HG03354 (cell line): ENCODE measurements around the gene PLA2G4A.

ENCODE experiments used
- ATAC-seq: cut with Tn5 transposase; IDR thresholded peaks from one replicate; pipeline ENCODE4 v1.9.1; 2021; ENCODE audit warnings: mild to moderate bottlenecking; ENCODE audit not compliant: unreplicated experiment, poor library complexity, severe bottlenecking

PLA2G4A gene

DNA sequence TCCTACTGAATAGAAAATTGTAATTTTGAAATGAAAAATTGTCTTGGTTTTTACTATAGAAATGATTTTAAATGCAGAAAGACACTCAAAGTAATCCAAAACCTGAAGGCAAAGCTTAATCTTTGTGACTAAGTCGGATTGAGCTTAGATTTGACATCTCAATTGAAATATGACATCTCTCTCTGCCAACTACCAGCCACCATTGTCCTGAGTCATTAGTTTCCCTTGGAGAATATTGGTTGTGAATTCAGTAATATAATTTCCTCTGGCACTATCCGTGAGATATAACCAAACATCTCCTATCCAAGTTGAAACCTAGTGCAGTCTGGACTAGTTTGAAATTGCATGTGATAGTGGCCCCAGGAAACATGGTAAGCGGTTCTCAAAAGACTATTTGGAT is 37.1 kb downstream of the PLA2G4A start:
- no peak for ATAC-seq

DNA sequence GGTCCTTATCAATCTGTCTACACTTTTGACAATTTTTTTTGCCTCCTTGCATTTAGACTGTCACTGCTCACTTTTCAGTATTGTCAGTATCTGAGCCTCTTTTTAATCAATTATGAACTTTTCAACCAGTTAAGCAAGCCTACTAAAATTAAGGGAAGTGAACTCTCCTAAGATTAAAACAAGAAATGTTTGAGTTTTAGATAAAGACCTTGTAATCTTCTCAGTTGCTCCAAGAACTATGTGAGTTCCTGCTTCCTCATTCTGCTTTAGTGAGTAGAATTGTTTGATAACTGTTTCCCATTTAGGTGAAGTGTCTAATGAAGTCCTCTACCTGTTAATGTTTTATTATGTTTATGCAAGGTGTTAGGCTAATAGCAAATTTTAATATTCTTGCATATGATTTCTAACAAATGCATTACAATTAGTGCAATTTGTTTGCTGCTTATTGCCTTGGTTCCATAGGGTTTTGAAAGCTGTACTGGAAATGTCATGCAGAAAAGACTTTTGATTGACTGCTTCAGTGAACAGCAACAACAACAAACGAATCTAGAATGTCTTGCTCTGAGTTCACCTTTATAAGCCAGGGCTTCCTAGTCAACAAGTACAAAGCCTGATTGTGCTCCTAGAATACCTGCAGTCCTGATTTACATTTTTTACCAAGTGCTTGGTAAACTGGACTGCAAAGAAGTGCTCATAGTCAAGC is 40.9 kb downstream of the PLA2G4A start:
- no peak for ATAC-seq

DNA sequence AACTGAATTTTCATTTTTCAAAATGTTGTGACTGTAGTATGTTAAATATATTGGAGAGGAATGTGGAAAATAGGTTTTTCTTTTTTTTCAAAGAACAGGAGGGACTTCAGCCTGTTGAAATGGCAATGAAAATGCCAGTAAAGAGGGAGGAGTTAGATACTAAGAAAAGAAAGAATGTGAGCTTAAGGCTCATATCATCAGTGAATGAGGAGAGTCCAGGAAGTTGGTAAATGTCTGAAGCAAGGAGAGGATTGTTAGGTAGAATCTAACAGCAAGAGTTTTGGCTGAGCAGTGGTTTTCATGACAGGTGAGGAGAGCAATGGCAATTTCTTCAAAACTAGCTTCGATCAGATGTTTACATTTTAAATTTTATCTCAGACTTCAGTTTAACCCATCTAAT is 43.0 kb downstream of the PLA2G4A start:
- no peak for ATAC-seq

DNA sequence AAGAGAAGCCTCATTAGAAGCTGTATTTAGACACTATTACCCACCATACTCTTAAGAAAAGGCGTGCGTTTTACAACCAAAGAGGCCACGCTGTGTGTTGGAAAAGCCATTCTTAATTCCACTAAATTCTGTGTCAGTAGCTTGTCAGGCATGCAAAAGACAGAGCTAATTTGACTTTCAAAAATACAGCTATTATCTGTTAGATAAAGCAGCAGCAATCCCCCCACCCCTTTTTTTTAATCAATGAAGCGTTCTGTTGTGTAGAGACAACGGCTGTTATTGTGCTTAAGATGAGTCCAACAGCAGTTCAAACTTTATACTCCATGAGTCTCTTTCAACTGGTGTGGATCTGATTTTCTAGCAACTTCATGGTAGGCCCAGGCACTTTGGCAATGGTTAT is 43.5 kb downstream of the PLA2G4A start:
- ATAC-seq: no peak

DNA sequence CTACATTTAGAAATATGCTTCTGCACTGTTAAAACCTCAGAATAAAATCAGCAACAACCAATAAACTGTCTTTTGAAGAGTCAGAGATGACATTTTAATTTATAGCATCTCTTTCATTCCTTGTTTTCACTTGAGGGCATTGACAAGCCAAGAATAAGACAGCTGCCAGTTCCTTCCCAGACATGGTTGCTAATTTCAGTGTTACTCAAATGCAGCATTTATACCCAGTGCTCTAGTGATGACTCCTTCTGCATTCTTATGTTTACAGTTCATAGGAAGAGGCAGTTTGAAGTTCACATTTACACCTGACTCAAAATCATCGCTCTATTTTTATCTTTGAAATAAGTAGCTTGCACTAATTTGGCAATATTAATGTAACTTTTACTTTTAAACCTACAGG is 44.9 kb downstream of the PLA2G4A start:
- ATAC-seq: no peak

DNA sequence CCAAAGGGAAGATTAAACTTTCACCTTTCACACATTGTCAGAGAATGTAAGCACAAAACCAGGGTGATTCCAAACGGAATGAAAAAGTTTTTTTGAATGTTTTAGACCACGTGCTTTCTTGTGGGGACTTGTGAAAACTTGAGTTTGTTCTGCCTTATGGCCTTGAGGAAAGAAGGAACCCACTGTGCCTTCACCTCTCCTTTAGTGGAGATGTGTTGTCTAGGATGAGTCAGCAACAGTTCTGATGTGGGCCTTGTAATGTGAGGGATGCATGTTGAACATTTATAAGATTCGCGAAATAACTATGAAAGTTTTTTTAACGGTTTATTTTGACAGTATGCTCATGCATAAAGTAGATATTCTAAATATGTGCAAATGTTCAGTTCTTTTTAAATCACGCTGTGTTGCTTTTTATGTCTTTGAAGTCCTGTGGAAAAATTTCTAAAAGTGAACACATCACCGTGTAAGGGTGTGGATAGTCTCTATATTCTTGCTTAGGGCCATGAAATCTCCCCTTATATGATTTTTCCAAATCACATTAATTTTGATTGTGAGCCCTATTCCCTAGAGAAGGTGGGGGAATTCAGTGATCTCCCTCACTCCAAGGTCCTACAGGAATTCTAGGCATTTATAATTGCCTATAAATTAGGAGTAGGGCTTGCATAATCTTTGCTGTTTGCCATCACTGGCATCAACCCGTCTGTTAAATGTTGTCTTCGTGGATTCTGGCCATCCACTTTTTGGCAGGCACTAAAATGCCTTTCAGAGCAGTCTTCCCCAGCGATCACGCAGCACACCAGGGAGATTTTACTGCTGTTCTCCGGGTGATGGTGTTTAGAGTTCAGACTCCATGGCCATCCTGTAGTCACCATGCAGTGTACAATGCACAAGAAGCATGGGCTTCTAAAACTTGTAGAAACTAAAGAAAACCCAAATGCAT is 47.4 kb downstream of the PLA2G4A start:
- ATAC-seq: no peak

DNA sequence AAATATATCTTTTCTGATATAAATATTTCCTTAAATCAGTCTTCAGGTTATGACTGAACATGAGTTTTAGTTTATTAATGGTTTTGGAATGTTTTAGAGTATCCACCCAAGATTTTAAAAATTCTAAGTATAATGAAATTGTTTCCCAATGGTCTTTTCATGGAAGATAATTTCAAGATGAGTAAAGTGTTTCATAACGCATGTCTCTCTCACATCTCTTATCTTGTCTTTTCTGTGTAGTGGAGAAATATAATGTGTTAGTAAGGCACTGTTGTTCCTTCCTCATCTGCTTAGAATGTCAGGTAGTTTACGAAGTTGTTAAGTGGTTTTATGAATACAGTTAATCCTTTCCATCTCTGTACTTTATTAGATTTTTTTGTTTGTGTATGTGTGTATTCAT is 49.6 kb downstream of the PLA2G4A start:
- no peak for ATAC-seq

DNA sequence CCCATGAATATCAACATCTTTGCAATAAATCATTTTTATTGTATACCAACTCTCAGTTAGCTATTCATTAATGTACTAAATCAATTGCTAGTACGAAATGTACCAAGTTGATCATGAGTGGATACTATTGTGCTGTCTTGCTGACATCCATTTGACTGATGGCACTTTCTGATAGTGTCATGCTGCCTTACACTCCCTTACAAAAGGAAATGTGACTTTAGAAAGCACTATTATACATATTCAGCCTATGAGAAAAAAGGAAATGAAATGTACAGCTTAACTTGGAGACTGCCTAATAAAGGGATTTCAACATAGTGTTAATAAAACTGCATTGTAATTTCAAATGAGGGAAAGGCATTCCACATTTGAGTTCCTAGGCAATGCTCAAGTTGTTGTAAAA is 52.2 kb downstream of the PLA2G4A start:
- ATAC-seq: no peak

DNA sequence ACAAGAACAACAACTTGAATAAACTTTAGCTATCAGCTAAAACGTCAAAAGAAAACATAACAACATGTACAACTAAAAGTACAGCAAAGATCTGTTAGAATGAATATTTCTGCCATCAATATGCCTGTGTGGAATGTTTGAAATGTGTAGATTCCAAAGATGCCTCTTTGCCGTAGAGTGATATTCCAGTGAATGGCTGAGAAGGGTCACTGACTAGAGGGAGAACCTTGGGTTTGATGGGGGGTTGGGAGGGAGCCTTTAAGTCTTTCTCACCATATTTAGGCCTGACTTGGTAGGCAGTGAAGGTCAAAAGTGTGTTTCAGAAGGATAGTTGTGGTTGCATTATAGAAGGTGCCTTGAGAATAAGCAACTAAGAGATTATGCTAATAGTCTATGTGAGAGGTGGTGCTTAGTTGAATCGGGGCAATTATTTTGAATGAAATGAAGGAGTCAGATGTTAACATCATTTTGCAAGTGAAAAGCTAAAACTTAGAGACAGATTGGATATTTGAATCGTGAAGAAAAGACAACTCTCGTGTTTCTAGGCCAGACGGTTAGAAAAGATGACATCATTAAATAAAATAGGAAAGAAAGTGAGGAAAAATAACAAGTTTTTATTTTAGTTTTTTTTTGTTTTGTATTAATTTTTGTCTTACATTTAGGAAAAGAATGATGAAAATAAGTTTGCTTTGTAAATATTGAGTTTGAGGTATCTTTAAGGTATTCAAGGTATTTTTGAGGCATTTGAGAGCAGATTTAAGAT is 53.8 kb downstream of the PLA2G4A start:
- ATAC-seq: no peak

DNA sequence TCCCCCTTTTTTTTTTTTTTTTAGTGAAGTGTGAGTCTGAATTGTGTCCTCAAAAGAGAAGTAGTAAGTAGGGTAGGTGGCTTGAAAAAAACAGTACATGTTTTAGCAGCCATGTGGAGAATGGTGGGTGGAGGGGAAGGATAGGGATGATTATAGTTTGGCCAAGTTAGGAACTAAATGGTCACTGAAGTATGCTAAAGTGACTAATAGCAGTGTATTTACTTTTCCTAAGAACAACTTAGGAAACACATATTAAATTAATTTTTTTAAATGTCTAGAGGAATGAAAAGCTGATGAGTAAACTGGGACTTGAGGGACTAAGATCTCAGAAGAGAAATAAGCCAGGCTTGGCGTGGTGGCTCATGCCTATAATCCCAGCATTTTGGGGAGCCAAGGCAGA is 55.5 kb downstream of the PLA2G4A start:
- no peak for ATAC-seq

DNA sequence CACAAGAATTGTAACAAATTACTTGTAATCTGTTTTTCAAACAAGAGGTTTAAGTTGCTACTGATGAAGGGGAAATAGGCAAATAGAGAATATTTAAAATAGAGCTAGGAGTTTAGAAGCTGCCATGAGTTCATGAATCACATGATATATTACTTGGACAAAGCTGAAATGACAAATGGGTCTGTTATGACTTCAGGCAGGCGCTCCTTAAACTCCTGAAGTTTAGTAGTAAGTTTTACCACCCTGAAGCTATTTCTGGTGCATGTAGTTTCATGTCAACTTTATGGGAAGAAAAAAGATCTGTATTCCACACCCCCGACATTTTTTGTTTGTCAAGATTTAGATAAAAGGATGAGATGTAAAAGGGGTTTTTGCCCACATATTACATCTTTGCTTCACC is 58.5 kb downstream of the PLA2G4A start:
- no peak for ATAC-seq

DNA sequence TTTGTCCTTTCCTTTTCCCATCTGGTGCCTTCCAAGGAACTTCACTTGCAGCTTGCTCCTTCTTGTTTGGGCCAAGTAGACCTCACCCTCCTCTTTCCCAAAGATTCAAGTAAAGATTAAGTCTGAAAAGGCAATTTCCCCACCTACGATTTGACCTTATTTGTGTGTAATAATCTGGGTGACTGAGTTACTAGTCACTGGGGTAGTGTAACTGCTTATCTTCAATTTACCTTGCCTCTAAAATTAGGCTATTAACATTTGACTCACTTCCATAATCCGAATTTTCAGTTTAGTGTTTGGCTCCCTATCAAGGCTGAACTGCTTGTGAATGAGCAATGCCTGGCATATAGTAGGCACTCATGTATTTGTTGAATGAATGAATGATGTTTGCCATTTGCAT is 59.6 kb downstream of the PLA2G4A start:
- ATAC-seq: no peak

DNA sequence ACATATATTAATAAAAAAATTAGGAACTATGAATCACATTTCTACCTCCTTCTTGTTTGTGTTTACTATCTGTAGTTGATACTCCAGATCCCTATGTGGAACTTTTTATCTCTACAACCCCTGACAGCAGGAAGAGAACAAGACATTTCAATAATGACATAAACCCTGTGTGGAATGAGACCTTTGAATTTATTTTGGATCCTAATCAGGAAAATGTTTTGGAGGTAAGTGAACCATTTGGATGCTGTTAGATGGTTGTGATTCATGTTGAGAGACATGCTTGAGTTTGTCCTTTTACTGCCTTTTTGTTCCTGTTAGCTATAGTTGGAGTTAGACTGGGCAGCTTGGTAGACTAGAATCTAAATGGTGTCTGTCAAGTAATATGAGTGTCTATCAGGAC is 64.2 kb downstream of the PLA2G4A start:
- no peak for ATAC-seq

DNA sequence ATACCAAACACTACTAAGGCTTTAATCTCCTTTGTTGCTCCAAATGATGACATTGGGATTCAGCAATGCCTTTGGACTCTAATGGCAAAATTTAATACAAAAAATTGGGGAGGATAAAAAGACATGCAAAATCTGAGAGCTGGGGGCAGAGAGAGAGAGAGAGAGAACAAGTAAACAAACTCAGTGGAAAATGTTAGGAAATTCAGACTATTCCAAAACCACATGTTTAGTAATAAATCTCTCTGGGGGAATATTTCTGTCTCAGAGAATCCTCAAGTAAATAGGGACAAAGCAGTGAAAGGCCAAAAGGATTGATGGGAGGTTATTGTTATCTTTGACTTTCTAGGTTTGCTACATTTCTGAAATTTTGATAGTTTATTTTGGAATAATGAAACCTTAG is 65.7 kb downstream of the PLA2G4A start:
- no peak for ATAC-seq

DNA sequence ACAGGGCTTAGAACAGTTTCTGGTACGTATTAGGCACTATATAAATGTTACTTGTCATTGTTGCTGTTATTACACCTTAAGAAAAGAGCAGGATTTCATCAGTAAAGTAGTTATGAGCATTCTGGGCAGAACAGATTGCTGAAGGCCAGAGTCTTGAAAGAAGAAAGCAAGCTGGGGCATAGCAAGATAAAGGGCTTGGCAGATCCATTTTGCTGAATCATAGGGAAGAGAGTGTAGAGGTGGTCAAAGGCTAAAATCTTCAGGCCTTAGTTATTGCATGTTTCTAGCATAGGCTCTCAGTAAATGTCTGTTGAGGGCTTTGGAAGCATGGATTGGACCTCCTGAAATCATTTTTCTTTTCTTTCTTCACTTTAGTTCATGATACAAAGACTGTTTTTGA is 67.5 kb downstream of the PLA2G4A start:
- no peak for ATAC-seq

DNA sequence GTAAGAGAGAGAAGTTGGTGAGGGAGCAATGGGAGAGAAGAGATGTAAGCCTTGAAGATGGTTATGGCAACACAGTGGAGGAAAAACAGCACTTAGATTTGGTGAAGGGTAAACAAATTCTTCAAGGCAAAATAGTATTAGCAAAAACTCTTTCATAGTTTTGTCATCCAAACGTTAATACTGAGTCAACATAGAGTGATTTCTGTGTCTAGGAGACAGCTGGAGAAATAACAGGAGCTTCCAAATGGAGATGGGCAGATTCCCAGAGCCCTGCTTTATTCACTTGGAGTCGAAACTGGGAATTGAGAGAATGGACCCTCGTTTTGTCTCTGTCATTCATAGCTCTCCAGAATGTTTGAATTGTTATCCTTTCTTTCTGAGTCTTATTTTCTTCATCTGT is 68.3 kb downstream of the PLA2G4A start:
- no peak for ATAC-seq

DNA sequence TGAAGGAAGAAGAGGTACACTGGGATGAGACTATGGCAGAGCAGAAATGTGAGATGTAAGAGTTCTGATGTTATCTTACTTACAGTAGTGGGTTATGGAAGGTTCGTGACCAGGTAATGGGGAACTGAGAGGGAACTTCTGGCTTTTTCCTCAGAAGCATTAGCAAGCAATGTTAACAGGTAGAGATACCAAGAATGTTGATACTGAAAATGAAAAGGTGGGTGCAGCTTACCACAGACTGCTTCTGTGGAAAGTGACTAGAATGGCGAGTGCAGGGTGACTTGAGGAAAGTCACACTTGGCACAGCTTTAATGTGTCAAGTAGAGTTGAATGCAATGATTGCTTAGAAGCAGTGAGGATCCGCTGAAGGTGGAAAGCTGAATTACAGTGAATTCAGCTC is 70.8 kb downstream of the PLA2G4A start:
- ATAC-seq: peak; percentile 67

DNA sequence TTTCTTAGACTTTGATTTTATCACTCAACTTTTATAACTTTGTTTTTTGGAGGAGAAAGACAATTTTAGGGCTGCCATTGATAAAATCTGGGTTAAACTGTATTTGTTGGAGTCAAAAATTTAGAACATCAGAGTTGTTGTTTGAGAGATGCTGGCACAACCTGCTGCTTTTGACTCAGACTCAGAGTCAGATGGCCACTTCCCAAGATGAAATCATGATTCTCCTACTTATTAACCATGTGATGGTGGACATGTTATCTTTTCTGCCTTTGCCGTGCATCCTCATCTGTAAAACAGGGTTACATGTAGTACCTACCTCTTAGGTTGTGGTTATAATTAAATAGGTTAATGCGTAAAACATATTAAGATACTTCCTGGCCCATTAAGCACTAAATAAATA is 71.2 kb downstream of the PLA2G4A start:
- no peak for ATAC-seq

DNA sequence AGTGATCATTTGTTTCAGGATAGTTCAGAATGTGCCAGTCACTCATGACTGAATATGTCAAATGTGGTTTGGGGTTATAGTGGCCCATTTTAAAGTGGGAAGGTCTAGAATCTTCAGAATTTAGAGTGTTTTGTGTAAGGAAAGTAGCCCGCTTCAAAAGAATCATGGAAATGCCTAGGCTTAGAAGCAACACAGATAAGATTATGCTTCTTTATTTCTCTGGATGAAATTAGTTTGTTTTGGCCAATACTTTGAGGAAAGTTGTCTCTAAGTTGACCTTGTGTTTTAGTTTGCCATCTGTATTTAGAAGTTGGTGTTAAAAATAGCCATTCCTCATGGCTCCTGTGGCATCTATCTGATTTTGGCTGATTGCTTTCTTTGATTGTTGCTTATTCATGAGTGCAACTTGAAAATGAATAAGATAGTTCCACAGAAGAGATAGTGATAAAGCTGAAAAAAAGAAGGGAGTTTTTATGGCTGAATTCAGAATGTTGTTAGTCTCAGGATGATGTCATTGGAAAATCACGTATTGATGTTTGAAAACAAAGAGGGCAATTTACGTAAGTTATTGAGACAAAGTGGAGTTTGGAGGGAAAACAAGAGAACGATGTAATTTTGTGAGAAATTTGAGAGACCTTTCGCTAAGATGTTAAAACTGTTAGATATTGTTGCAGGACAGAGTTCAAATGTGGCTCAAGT is 71.9 kb downstream of the PLA2G4A start:
- ATAC-seq: no peak

DNA sequence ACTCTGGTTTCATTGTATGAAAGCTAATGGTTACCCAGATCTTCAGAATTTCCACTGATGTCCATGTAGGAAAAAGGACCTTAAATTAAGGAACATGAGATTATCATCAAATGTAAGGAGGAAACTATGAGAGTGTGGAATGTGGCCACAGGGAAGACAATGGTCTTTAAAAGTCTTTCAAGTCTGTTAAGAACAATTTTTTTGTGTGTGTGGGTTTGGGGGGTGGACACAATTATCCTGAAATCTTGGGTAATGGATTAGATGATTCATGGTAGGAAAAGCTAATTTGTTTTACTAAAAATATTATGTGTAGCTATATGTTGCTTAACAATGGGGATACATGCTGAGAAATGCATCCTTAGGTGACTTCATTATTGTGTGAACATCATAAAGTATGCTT is 72.9 kb downstream of the PLA2G4A start:
- no peak for ATAC-seq
